ENCODE measurements around the gene PARD3. TPM values are rescaled to one million over a fixed set of nuclear protein-coding genes. Genes with fewer than 3 reads are reported as not detected.
"Not testable (repeated sequence)": the region's sequence is repeated elsewhere in the genome, so short reads cannot be mapped to it uniquely, and the experiment has no call there.

The PARD3 gene
- total RNA-seq, result under 1 TPM; 0.29 to 0.94 TPM

DNA sequence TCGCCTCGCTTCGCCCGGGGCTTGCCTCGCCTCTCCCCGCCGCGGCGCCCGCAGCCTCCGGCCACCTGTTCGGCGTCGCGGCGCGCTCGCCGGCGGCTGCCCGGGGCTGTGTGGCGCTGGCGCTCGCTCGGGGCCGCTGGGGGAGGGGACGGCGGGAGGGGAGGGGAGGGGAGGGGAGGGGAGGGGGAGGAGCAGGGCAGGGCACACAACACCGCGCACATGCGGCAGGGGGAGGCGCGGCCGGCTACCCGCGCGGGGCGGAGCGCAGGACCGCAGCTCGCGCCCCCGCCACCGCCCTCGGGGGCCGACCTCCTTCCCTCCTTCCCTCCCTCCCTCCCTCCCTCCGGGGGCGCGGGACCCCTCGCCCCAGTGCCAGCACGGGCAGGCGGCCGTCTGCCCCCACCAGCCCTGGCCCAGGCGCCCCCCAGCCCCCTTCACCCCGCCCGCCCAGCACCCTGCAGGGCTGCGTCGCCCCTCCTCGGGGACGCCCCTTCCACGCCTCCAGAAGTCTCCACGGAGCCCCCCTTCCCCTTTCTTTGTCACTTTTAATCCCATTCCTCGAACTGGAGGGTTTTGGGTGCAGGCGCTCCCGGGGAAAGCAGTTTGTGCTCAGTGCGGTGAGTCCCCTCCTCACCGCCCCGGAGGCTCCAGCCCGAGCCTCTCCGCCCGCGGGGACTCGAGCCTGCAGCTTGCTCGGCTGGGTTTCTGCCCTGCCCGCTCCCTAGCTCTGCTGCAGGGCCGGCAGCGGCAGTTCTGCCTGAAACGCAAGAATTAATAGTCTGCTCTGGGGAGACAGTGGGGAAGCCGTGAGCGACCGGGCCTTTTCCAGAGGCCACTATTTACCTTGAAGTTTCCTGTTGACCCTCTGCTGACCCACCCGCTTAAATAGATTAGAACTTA lies at the start of gene PARD3:
Gene PARD3 (minus strand): TSS at position 112 of the 900 bp plus-strand sequence. CDS start 301 bp downstream, outside the sequence.
- peaks cover 6% of the 10 kb centered on the region for H3K4me1 Mint-ChIP-seq
- H3K9me3 Mint-ChIP-seq (ENCODE audit: low read depth), result no peaks in the 10 kb centered on the region
- H3K36me3 Mint-ChIP-seq, result no peaks in the 10 kb centered on the region
- H3K4me3 Mint-ChIP-seq, result no peak within 1 kb of the TSS
- no peak for DNase-seq
- CTCF ChIA-PET, result no interaction called here
- H3K27ac Mint-ChIP-seq, result no peak within 1 kb of the TSS
- H3K27me3 Mint-ChIP-seq, result peaks cover 50% of the 10 kb centered on the region
- peak; percentile 45 for ATAC-seq

DNA sequence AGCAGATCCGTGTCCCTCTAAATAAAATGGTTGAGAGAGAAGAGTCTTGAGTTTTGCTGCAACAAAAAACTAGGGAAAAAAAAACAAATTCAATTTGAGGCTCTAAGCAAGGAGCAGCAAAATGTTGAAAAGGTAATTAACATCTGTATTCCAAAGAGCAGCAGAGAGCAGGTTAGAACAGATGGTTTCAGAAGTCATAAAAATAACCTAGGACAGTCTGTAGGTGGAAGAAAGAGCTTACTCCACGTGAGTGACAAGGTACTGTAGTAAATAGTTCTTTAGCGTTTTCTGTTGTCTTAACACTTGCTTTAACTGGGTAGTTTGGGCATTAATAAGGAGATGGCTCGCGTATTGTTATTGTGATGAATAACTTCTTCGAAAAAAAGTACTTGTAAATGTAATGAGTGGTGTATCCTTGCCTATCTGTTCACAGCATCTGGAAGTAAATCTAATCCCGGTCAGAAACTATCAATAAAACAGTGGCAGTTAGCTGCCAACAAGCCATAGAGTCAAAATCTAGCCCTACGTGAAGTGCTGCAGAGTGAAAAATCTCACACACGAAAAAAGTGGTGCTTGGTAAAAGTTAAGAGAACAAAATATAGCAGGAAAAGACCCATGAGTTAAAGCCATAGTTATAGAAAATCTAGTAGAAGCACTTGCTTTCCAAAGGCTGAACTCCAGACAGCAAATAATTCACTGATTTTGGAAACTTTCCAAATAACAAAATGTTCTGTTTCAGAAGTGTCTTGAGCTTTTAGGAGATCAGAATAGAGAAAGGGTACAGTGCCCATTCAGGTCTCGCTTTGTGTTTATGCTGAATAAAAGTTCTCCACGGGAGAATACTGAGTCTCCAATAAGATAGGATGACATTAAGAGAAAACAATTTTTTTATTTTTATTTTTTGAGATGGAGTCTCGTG lies 49.3 kb upstream of the PARD3 start:
- CTCF ChIA-PET, result no interaction called here
- no peaks in the 10 kb centered on the region for H3K36me3 Mint-ChIP-seq
- H3K27ac Mint-ChIP-seq, result no peak overlapping the region
- H3K4me1 Mint-ChIP-seq, result no peaks in the 10 kb centered on the region
- no peak overlapping the region for H3K4me3 Mint-ChIP-seq
- no peak for ATAC-seq
- H3K27me3 Mint-ChIP-seq, result no peaks in the 10 kb centered on the region
- no peaks in the 10 kb centered on the region for H3K9me3 Mint-ChIP-seq (ENCODE audit: low read depth)
- no peak for DNase-seq

DNA sequence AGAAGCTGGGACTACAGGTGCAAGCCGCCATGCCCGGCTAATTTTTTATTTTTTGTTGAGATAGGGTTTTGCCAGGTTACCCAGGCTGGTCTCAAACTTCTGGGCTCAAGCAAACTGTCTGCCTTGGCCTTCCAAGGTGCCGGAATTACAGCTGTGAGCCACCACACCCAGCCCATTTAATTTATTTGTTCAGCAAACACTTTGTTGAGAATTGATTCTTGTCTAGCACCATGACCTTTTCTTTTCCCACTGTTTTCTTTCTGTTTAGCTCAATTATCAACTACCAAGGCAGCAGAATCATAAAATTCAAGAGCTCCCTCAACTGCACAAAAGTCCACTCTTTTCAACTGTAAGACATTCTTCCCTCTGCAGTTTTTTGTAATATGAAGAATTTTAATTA lies 47.8 kb upstream of the PARD3 start:
- CTCF ChIA-PET, result interaction anchor here (0.7 kb wide), 1 partner anchor 875 kb away, joined by 4 read pairs; no protein-coding TSS in a partner anchor

DNA sequence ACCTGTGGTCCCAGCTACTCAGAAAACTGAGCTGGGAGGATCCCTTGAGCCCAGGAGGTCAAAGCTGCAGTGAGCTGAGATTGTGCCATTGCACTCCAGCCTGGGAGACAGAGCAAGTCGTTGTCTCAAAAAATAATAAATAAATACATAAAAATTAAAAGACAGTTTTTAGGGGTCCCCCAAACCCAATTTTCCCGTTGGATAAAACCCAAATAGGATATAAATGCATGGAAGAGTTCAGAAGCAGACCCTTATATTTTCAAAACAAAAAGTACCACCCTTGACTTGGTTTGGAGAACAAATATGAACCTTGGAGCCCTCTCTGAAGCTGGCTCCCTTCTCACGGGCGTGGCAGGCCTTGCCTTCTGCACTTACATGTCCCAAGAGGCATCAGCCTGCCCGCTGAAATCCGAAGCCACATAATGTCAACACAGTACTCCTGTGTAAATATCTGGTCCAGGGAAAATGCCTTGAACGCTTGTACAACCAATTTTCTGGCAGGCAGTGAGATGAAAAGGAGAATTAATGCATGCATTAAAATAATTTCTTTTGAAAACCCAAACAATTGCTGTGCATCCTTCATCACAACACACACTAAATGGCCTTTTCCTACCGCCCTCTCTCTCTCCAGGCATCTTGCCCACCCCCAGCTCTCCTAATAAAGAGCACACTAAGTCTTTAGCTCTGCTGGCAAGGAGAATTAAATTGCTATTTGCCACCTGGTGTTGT lies 46.4 kb upstream of the PARD3 start:
- no peaks in the 10 kb centered on the region for H3K27me3 Mint-ChIP-seq
- DNase-seq (no peak), ATAC-seq (no peak)
- CTCF ChIA-PET, result no interaction called here
- no peaks in the 10 kb centered on the region for H3K36me3 Mint-ChIP-seq
- H3K4me1 Mint-ChIP-seq, result no peaks in the 10 kb centered on the region
- no peak overlapping the region for H3K4me3 Mint-ChIP-seq
- H3K27ac Mint-ChIP-seq, result no peak overlapping the region
- H3K9me3 Mint-ChIP-seq (ENCODE audit: low read depth), result no peaks in the 10 kb centered on the region

More for the DNA sequence above, 47.8 kb upstream of the PARD3 start:
- no peak for DNase-seq
- Mint-ChIP-seq H3K4me1 (no peaks in the 10 kb centered on the region), H3K9me3 (ENCODE audit: low read depth) (no peaks in the 10 kb centered on the region), H3K36me3 (no peaks in the 10 kb centered on the region), H3K27me3 (no peaks in the 10 kb centered on the region), H3K27ac (no peak overlapping the region), H3K4me3 (no peak overlapping the region)
- no peak for ATAC-seq

DNA sequence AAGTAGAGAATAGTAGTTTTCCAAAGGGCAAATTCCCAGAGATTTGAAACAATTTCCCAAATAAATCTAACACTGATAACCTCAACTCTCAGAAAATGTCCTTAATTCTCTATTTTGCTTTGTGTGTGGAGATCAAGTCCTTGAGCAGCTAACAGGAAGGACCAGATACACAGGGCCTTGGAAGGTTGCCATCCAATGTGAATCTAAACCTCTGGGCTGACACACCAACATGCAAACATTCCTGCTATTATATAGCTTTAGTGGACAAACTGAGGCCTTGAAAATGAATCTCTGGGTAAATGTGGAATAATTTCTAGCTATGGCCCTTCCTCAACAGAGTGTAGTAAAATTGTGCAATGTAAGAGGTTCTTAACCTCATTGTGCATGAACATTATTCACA lies 44.1 kb upstream of the PARD3 start:
- DNase-seq (no peak), ATAC-seq (no peak)
- CTCF ChIA-PET, result no interaction called here
- Mint-ChIP-seq H3K27me3 (no peaks in the 10 kb centered on the region), H3K36me3 (no peaks in the 10 kb centered on the region), H3K4me1 (no peaks in the 10 kb centered on the region), H3K4me3 (no peak overlapping the region), H3K9me3 (ENCODE audit: low read depth) (no peaks in the 10 kb centered on the region), H3K27ac (no peak overlapping the region)

DNA sequence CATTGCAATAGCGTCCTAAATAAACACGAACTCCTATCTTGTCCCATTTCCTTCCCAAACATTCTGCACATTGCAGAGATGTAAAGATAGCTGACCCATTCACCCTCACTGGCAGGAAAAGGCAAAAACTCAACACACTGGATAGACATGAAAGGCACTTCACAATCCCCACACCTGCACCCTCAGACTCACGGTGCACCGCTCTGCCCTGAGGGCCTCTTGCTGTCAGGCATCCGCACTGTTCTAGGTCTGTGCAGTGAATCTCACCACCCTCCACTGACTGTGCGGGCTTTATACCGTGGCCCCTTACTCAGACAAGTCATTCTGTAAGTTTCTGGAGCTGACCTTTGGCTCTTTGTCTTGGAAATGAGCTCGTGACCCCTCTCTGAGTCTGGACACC lies 42.9 kb upstream of the PARD3 start:
- ATAC-seq (no peak), DNase-seq (no peak)
- CTCF ChIA-PET, result no interaction called here

DNA sequence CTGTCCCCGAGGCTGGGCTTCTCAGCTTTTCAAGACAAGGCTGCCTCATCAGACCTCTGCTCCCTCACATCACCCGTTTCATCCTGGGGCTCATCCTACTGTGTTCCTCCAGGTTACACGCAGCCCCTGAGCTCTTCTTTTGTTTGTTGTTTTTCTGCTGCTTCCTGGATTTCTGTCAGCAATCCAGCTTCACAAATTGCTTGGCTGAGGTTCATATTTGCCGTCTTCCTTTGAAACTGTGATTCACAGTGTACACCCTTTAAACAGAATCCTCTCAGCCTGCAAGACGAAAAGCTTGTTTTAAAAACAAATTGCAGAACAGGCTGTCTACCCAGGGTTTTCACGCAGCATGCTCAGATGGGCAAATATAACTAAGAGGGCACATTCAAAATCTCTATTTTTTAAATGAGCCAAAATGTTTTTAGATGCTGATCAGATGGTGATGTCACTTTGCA lies 39.1 kb upstream of the PARD3 start:
- no peaks in the 10 kb centered on the region for H3K9me3 Mint-ChIP-seq (ENCODE audit: low read depth)
- CTCF ChIA-PET, result no interaction called here
- no peak for DNase-seq
- no peak overlapping the region for H3K27ac Mint-ChIP-seq
- H3K4me3 Mint-ChIP-seq, result no peak overlapping the region
- H3K27me3 Mint-ChIP-seq, result no peaks in the 10 kb centered on the region
- no peak for ATAC-seq
- no peaks in the 10 kb centered on the region for H3K36me3 Mint-ChIP-seq
- no peaks in the 10 kb centered on the region for H3K4me1 Mint-ChIP-seq

More for the DNA sequence above, 42.9 kb upstream of the PARD3 start:
- no peak overlapping the region for H3K4me3 Mint-ChIP-seq
- no peaks in the 10 kb centered on the region for H3K36me3 Mint-ChIP-seq
- no peak overlapping the region for H3K27ac Mint-ChIP-seq
- no peaks in the 10 kb centered on the region for H3K27me3 Mint-ChIP-seq
- no peaks in the 10 kb centered on the region for H3K9me3 Mint-ChIP-seq (ENCODE audit: low read depth)
- no peaks in the 10 kb centered on the region for H3K4me1 Mint-ChIP-seq

DNA sequence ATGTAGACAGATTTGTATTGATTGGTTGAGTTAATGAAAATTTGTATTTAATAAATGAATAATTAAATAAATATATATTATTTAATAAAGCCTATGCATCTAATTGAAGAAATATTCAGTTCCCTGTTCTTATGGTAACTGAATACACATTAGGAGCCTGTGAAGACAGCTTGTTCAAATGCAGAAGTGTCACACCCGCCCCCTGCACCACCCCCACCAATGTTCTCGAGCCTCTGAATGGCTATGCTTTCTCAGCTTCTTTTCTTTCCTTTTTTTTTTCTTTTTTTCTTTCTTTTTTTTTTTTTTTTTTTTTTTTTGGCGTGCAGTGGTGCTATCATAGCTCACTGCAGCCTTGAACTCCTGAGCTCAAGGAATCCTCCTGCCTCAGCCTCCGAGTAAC lies 38.3 kb upstream of the PARD3 start:
- DNase-seq, result no peak
- ATAC-seq, result no peak
- no peaks in the 10 kb centered on the region for H3K27me3 Mint-ChIP-seq
- H3K9me3 Mint-ChIP-seq (ENCODE audit: low read depth), result no peaks in the 10 kb centered on the region
- CTCF ChIA-PET, result no interaction called here
- no peak overlapping the region for H3K27ac Mint-ChIP-seq
- no peaks in the 10 kb centered on the region for H3K36me3 Mint-ChIP-seq
- H3K4me3 Mint-ChIP-seq, result no peak overlapping the region
- H3K4me1 Mint-ChIP-seq, result no peaks in the 10 kb centered on the region

DNA sequence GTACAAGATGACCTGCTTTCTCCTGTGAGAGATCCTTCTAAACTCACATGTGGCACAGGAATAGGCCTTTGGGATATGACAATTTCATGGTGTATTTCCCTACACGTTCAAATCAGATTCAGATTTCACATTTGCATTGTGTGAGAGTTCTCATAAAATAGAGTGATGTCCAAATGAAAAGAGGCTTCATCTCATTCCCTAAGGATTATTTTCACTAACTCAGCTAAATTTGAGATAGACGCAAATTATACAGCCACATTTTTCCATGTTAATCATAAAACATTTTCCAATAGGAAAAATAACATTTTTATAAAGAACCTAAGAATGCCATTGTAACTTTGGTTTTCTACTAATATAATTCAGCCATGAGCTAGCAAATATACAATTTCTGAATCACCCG lies 35.5 kb upstream of the PARD3 start:
- Mint-ChIP-seq H3K27ac (no peak overlapping the region), H3K36me3 (no peaks in the 10 kb centered on the region), H3K4me3 (no peak overlapping the region), H3K9me3 (ENCODE audit: low read depth) (no peaks in the 10 kb centered on the region), H3K27me3 (no peaks in the 10 kb centered on the region), H3K4me1 (no peaks in the 10 kb centered on the region)
- ATAC-seq, result no peak
- CTCF ChIA-PET, result no interaction called here
- no peak for DNase-seq

DNA sequence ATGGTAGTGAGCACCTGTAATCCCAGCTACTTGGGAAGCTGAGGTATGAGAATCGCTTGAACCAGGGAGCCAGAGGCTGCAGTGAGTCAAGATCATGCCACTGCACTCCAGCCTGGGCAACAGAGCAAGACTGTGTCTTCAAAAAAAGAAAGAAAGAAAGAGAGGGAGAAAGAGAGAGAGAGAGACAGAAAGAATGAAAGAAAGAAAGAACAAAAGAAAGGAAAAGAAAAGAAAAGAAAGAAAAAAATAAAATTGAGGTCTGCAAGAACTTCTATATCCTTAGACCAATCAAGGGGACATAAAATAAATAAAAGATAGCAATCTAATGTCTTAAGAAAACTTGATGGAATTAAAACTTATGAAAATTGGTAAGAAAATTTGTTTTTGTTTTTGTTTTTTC lies 34.9 kb upstream of the PARD3 start:
- H3K4me3 Mint-ChIP-seq, result no peak overlapping the region
- H3K4me1 Mint-ChIP-seq, result no peaks in the 10 kb centered on the region
- CTCF ChIA-PET, result no interaction called here
- no peak overlapping the region for H3K27ac Mint-ChIP-seq
- ATAC-seq (no peak), DNase-seq (no peak)
- no peaks in the 10 kb centered on the region for H3K27me3 Mint-ChIP-seq
- no peaks in the 10 kb centered on the region for H3K9me3 Mint-ChIP-seq (ENCODE audit: low read depth)
- no peaks in the 10 kb centered on the region for H3K36me3 Mint-ChIP-seq

DNA sequence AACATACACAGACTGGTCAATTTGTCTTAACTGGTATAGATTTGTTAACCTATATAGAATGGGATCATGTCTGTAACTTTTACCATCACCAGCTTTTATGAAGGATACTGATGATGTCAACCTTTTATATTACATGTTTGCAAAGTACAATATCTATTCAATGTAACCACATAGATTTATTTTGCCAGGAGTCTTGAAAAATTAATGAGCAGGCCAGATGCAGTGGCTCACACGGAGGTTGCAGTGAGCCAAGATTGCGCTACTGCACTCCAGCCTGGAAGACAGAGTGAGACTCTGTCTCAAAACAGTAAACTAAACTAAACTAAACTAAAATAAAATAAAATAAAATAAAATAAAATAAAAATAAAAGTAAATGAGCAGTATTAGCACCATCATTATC lies 30.0 kb upstream of the PARD3 start:
- Mint-ChIP-seq H3K9me3 (ENCODE audit: low read depth) (no peaks in the 10 kb centered on the region), H3K36me3 (no peaks in the 10 kb centered on the region), H3K4me3 (no peak overlapping the region), H3K27ac (no peak overlapping the region), H3K4me1 (no peaks in the 10 kb centered on the region), H3K27me3 (no peaks in the 10 kb centered on the region)
- no peak for ATAC-seq
- CTCF ChIA-PET, result no interaction called here
- no peak for DNase-seq

DNA sequence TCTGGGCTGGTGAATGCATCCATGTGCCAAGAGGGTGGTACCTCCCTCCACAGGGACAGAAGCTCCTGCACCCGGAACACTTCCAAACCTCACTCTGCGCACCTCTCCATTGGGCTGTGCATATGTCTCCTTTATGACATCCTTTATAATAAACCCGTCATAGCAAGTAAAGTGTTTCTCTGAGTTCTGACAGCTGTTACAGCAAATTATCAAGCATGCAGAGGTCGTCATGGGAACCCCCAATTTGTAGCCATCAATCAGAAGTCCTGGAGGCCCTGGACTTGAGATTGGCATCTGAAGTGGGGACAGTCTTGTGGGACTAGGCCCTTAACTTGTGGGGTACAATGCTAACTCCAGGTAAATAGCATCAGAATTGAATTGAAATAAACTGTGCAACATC lies 29.4 kb upstream of the PARD3 start:
- DNase-seq (no peak), ATAC-seq (no peak)
- Mint-ChIP-seq H3K27me3 (no peaks in the 10 kb centered on the region), H3K9me3 (ENCODE audit: low read depth) (no peaks in the 10 kb centered on the region), H3K4me1 (no peaks in the 10 kb centered on the region), H3K27ac (no peak overlapping the region), H3K36me3 (no peaks in the 10 kb centered on the region), H3K4me3 (no peak overlapping the region)
- CTCF ChIA-PET, result no interaction called here

DNA sequence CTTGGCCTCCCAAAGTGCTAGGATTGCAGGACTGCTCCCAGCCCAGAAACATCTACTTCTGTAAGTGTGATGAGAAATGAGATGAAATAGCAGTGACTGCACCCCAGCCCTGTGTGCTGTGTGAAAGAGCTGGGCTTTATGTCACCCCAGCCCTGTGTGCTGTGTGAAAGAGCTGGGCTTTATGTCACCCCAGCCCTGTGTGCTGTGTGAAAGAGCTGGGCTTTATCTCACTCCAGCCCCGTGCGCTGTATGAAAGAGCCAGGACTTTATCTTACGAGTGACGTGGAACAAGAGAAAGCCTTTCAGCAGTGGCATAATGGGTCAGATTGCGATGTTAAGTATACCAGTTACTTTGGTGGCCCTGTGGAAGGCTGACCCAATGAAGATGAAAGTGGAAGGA lies 28.4 kb upstream of the PARD3 start:
- H3K27ac Mint-ChIP-seq; DNase-seq; CTCF ChIA-PET; H3K9me3 Mint-ChIP-seq (ENCODE audit: low read depth); H3K36me3 Mint-ChIP-seq; H3K4me3 Mint-ChIP-seq; H3K27me3 Mint-ChIP-seq; ATAC-seq; H3K4me1 Mint-ChIP-seq: not testable (repeated sequence)

All from activated CD8-positive, alpha-beta memory T cell treated with anti-CD3 and anti-CD28 coated beads, Interleukin-2, amount 10 ng/mL, durations not matched to agents 7 days and 5 days (primary cell).